ENCODE measurements around the gene IL17C.

The IL17C gene

GRCh38 chr16:88687254-88687576 lies 48.8 kb downstream of the IL17C start:
- no peak for DNase-seq

GRCh38 chr16:88687676-88688012 lies 49.3 kb downstream of the IL17C start:
- DNase-seq: no peak

- DNase-seq: no peak
These were observed 49.8 kb downstream of the IL17C start for GRCh38 chr16:88688013-88688778.

Data from CD4-positive, alpha-beta T cell treated with Interleukin-15 for 1 hour (primary cell).